WTC11 (cell line): ENCODE measurements around the gene PDHA1.

Experiments
- CBFB ChIP-seq: sonication (generic); formaldehyde crosslinking; IDR thresholded peaks from 2 replicates; pipeline ENCODE4 v1.8.1; 2022; ENCODE audit warnings: mild to moderate bottlenecking, low read depth, missing genetic modification reagents
- CTCF ChIP-seq: fragments of 200-600 bp; IDR thresholded peaks from 2 replicates; pipeline ENCODE4 v1.8.0; 2022; ENCODE audit warnings: antibody characterized with exemption
- ELF4 ChIP-seq: sonication (generic); formaldehyde crosslinking; IDR thresholded peaks from 2 replicates; pipeline ENCODE4 v1.8.1; 2022; ENCODE audit warnings: low read depth, mild to moderate bottlenecking, moderate library complexity, missing genetic modification reagents
- ETV6 ChIP-seq: sonication (generic); formaldehyde crosslinking; IDR thresholded peaks from 2 replicates; pipeline ENCODE4 v1.8.1; 2022; ENCODE audit warnings: mild to moderate bottlenecking, missing genetic modification reagents
- JUN ChIP-seq: sonication (generic); formaldehyde crosslinking; IDR thresholded peaks from 2 replicates; pipeline ENCODE4 v1.8.0; 2023; ENCODE audit warnings: mild to moderate bottlenecking, missing genetic modification reagents
- NFE2L1 ChIP-seq: sonication (generic); formaldehyde crosslinking; IDR thresholded peaks from 2 replicates; pipeline ENCODE4 v1.8.1; 2023; ENCODE audit warnings: missing genetic modification reagents

- no peak for TF ChIP-seq JUN (CRISPR knock-in tag)
- no peak for TF ChIP-seq CTCF
- no peak for TF ChIP-seq ELF4 (CRISPR knock-in tag)
- no peak for TF ChIP-seq CBFB (CRISPR knock-in tag)
- TF ChIP-seq ETV6 (CRISPR knock-in tag) = no peak
- TF ChIP-seq NFE2L1 = no peak
Measured at GRCh38 chrX:19354625-19355024, 10.9 kb downstream of the PDHA1 start.
